Hepatocyte (in vitro differentiated cells): Measurements from ENCODE around the gene C7orf57.

Experiments used
- CTCF ChIP-seq: fragments of 200-600 bp; sonication (generic); IDR thresholded peaks from 2 replicates; pipeline ENCODE4 v1.5.1; 2016; ENCODE audit warnings: antibody characterized with exemption, mild to moderate bottlenecking; ENCODE audit not compliant: poor library complexity
- EZH2 ChIP-seq: fragments of 200-600 bp; sonication (generic); IDR thresholded peaks from 2 replicates; pipeline ENCODE4 v1.6.1; 2016; ENCODE audit warnings: antibody characterized with exemption, mild to moderate bottlenecking, borderline replicate concordance

- TF ChIP-seq EZH2: no peak
- no peak for TF ChIP-seq CTCF
Observed at GRCh38 chr7:48099781-48100180, 64.4 kb downstream of the C7orf57 start.
